ENCODE measurements around the gene DEPP1. TPM values are rescaled to one million over a fixed set of nuclear protein-coding genes. Genes with fewer than 3 reads are reported as not detected.
A peak's percentile ranks its signal among the peaks of the same experiment; 100 is the strongest.

Gene DEPP1
- total and polyA plus RNA-seq, 2 of the 13 experiments (the other 11 are each of a cell fraction or from before 2014, with no cell fraction given), result 14.8 to 270 TPM

GRCh38 chr10:44974628-44975430 lies 3.8 kb downstream of the DEPP1 start (continued):
- no peak for TF ChIP-seq ZNF770 (CRISPR knock-in tag; IDR thresholded peaks at IDR 0.05)
- no peak for TF ChIP-seq HOXA7 (CRISPR knock-in tag; IDR thresholded peaks at IDR 0.05)
- no peak for TF ChIP-seq SKI (IDR thresholded peaks at IDR 0.05; ENCODE audit: partially characterized antibody)
- TF ChIP-seq ZBTB2 (CRISPR knock-in tag; IDR thresholded peaks at IDR 0.05; ENCODE audit: low read depth), result no peak
- peak; percentile 91 for TF ChIP-seq EED (CRISPR knock-in tag; IDR thresholded peaks at IDR 0.05)
- no peak for TF ChIP-seq GTF2F1 (IDR thresholded peaks at IDR 0.05; ENCODE audit: low read length)
- TF ChIP-seq NFIC (IDR thresholded peaks at IDR 0.05; ENCODE audit: low read length), result no peak
- TF ChIP-seq SOX13 (IDR thresholded peaks at IDR 0.05), result 0 out of 2 replicates have a peak, but pooled peaks have one; percentile 17
- TF ChIP-seq SOX13 (CRISPR knock-in tag; conservative IDR thresholded peaks at IDR 0.05 in 1 of 2, IDR thresholded peaks at IDR 0.05 in 1 of 2), result 0 out of 4 replicates have a peak, but pooled peaks of 1 of the 2 experiments have one; percentile 9
- TF ChIP-seq CREM (IDR thresholded peaks at IDR 0.05), result no peak
- no peak for TF ChIP-seq CREM (CRISPR knock-in tag; IDR thresholded peaks at IDR 0.05)
- 0 out of 2 replicates have a peak, but pooled peaks have one; percentile 24 for TF ChIP-seq ESRRA (CRISPR knock-in tag; IDR thresholded peaks at IDR 0.05; ENCODE audit: low read depth)
- no peak for TF ChIP-seq ZNF547 (CRISPR knock-in tag; IDR thresholded peaks at IDR 0.05)
- TF ChIP-seq ARNT2 (CRISPR knock-in tag; IDR thresholded peaks at IDR 0.05; ENCODE audit: low read depth), result peak; percentile 61
- no peak for TF ChIP-seq CENPX (CRISPR knock-in tag; IDR thresholded peaks at IDR 0.05)
- TF ChIP-seq ELF4 (CRISPR knock-in tag; IDR thresholded peaks at IDR 0.05; ENCODE audit: borderline replicate concordance), result no peak
- TF ChIP-seq ZSCAN25 (CRISPR knock-in tag; IDR thresholded peaks at IDR 0.05), result 0 out of 2 replicates have a peak, but pooled peaks have one; percentile 21
- TF ChIP-seq NFATC3 (CRISPR knock-in tag; IDR thresholded peaks at IDR 0.05), result no peak
- TF ChIP-seq TBX2 (CRISPR knock-in tag; IDR thresholded peaks at IDR 0.05; ENCODE audit: borderline replicate concordance), result peak; percentile 58
- TF ChIP-seq ZNF34 (CRISPR knock-in tag; IDR thresholded peaks at IDR 0.05; ENCODE audit: borderline replicate concordance), result peak; percentile 36
- TF ChIP-seq SP5 (CRISPR knock-in tag; IDR thresholded peaks at IDR 0.05; ENCODE audit: borderline replicate concordance, low read depth), result 0 out of 2 replicates have a peak, but pooled peaks have one; percentile 24
- no peak for TF ChIP-seq SOX6 (IDR thresholded peaks at IDR 0.05)
- TF ChIP-seq SOX6 (CRISPR knock-in tag; IDR thresholded peaks at IDR 0.05), result no peak; the same call in 1 of the 2 replicates
- TF ChIP-seq ZNF564 (CRISPR knock-in tag; IDR thresholded peaks at IDR 0.05), result 0 out of 2 replicates have a peak, but pooled peaks have one; percentile 21
- no peak for TF ChIP-seq ZNF414 (CRISPR knock-in tag; IDR thresholded peaks at IDR 0.05)
